Small intestine (tissue), 7 donors: ENCODE measurements around the gene SEPHS2. TPM values are rescaled to one million over a fixed set of nuclear protein-coding genes. Genes with fewer than 3 reads are reported as not detected.
"Not testable (repeated sequence)": the region's sequence is repeated elsewhere in the genome, so short reads cannot be mapped to it uniquely, and the experiment has no call there.

Experiments
- DNase-seq, 2 donors: peaks; one replicate each; pipeline versions ENCODE4 v3.0.0 to v3.0.0-alpha.2; 2013
- FAIRE-seq: peaks from 2 replicates; lab custom pipeline; 2012; peaks lifted over from hg19 to GRCh38; lab: Jason Lieb, UNC
- H3K27ac ChIP-seq, 3 donors: one replicate each; pipeline ENCODE4 v1.5.1; 2013; ENCODE audit warnings: low read length in 2 of 3, mild to moderate bottlenecking in 2 of 3, control low read depth in 1 of 3, inconsistent platforms in 1 of 3, low read depth in 1 of 3, moderate library complexity in 1 of 3
- H3K27me3 ChIP-seq, 3 donors: one replicate each; pipeline ENCODE4 v1.6.1; 2013; ENCODE audit warnings: low read length in 3 of 3, inconsistent platforms in 1 of 3; ENCODE audit not compliant: control insufficient read depth in 3 of 3, insufficient read depth in 3 of 3
- H3K36me3 ChIP-seq, 3 donors: one replicate each; pipeline ENCODE4 v1.6.1; 2013; ENCODE audit warnings: low read length in 3 of 3, inconsistent platforms in 1 of 3, low read depth in 1 of 3, mild to moderate bottlenecking in 1 of 3, moderate library complexity in 1 of 3; ENCODE audit not compliant: control insufficient read depth in 3 of 3, insufficient read depth in 2 of 3
- H3K4me1 ChIP-seq, 3 donors: one replicate each; pipeline ENCODE4 v1.6.1; 2013; ENCODE audit warnings: low read length in 2 of 3, inconsistent platforms in 1 of 3, low read depth in 1 of 3, mild to moderate bottlenecking in 1 of 3, moderate library complexity in 1 of 3; ENCODE audit not compliant: control insufficient read depth in 3 of 3, insufficient read depth in 2 of 3
- H3K4me3 ChIP-seq, 3 donors: one replicate each; pipeline ENCODE4 v1.5.1; 2013; ENCODE audit warnings: low read length in 3 of 3, control low read depth in 1 of 3, inconsistent platforms in 1 of 3, low read depth in 1 of 3, mild to moderate bottlenecking in 1 of 3, moderate library complexity in 1 of 3
- H3K9me3 ChIP-seq, 2 donors: one replicate each; pipeline ENCODE4 v1.6.1; 2013; ENCODE audit warnings: low read depth in 1 of 2, low read length in 1 of 2; ENCODE audit not compliant: control insufficient read depth in 2 of 2, insufficient read depth in 1 of 2
- WGBS, 3 donors: extraction: QIAGEN DNeasy Blood & Tissue Kit; methylation state at CpG; one replicate each; pipeline ENCODE4 v1.1.7; 2013; 5-methylcytosine and 5-hydroxymethylcytosine counted together
- polyA plus RNA-seq, 4 donors: library from polyadenylated mRNA; stranded (reverse) in 3 of 4; unstranded in 1 of 4; fragments of 200-250 nt in 3 of 4; fragments of 120-200 nt in 1 of 4; gene quantifications; one replicate each; pipeline versions ENCODE4 v1.2.1 to v1.2.3, GENCODE V29; 2013
- donor health status: healthy with polysubstance abuse.
- donor health status: control.
- donor health status: control.
- donor health status: Bipolar disorder and iron deficiency.
- donor health status: healthy.

Gene SEPHS2
- polyA plus RNA-seq, 4 donors: 76.9 to 349 (median 175) TPM

- Histone ChIP-seq H3K27me3 (no peaks in the 10 kb centered on the region), H3K27ac (no peak overlapping the region), H3K9me3 (no peaks in the 10 kb centered on the region), H3K4me1 (no peaks in the 10 kb centered on the region), H3K4me3 (no peak overlapping the region), H3K36me3 (peaks cover 0 to 8% (median 2%) of the 10 kb centered on the region in 3 donors)
- DNase-seq (no peak), FAIRE-seq (no peak)
- 86 to 95% (median 93%) methylated on average over 7 of the region's 7 CpGs for WGBS, 3 donors
Measured at GRCh38 chr16:30485818-30486436, 40.3 kb upstream of the SEPHS2 start.

- no peaks in the 10 kb centered on the region for H3K9me3 ChIP-seq
- no peak overlapping the region for H3K27ac ChIP-seq
- peaks cover 0 to 8% (median 2%) of the 10 kb centered on the region in 3 donors for H3K36me3 ChIP-seq
- H3K27me3 ChIP-seq: no peaks in the 10 kb centered on the region
- FAIRE-seq (no peak), DNase-seq (no peak)
- no peak overlapping the region for H3K4me3 ChIP-seq
- no peaks in the 10 kb centered on the region for H3K4me1 ChIP-seq
Measured at GRCh38 chr16:30484887-30485286, 39.2 kb upstream of the SEPHS2 start.

- Histone ChIP-seq H3K27ac (no peak overlapping the region), H3K4me1 (no peaks in the 10 kb centered on the region), H3K27me3 (no peaks in the 10 kb centered on the region), H3K36me3 (peaks cover 0 to 6% (median 2%) of the 10 kb centered on the region in 3 donors), H3K9me3 (no peaks in the 10 kb centered on the region), H3K4me3 (no peak overlapping the region)
- FAIRE-seq (no peak), DNase-seq (peak in 1 of 2 donors; percentile 25)
- 92 to 94% (median 92%) methylated on average over 3 of the region's 3 CpGs for WGBS, 3 donors
Measured at GRCh38 chr16:30482366-30482765, 36.7 kb upstream of the SEPHS2 start.

GRCh38 chr16:30481381-30481780, 35.7 kb upstream of the SEPHS2 start:
- no peaks in the 10 kb centered on the region for H3K27me3 ChIP-seq
- H3K4me3 ChIP-seq: no peak overlapping the region
- peaks cover 0 to 6% (median 2%) of the 10 kb centered on the region in 3 donors for H3K36me3 ChIP-seq
- DNase-seq (no peak), FAIRE-seq (no peak)
- no peaks in the 10 kb centered on the region for H3K9me3 ChIP-seq
- H3K4me1 ChIP-seq: no peaks in the 10 kb centered on the region
- H3K27ac ChIP-seq: no peak overlapping the region
- 86 to 98% (median 88%) methylated on average over 5 of the region's 5 CpGs for WGBS, 3 donors

GRCh38 chr16:30478766-30479478, 33.2 kb upstream of the SEPHS2 start:
- no peaks in the 10 kb centered on the region for H3K9me3 ChIP-seq
- H3K36me3 ChIP-seq: peaks cover 0 to under 1% (median 0%) of the 10 kb centered on the region in 3 donors
- no peak for FAIRE-seq
- peaks cover 0 to 6% (median 0%) of the 10 kb centered on the region in 3 donors for H3K27me3 ChIP-seq
- H3K27ac ChIP-seq: no peak overlapping the region
- no peak for DNase-seq
- H3K4me1 ChIP-seq: no peaks in the 10 kb centered on the region
- no peak overlapping the region for H3K4me3 ChIP-seq
- WGBS, 3 donors: 91 to 93% (median 93%) methylated on average over 12 of the region's 12 CpGs

- H3K36me3 ChIP-seq, H3K27ac ChIP-seq, H3K4me1 ChIP-seq, H3K9me3 ChIP-seq, DNase-seq, H3K4me3 ChIP-seq, FAIRE-seq: not testable (repeated sequence)
- 88 to 92% (median 90%) methylated on average over 3 of the region's 3 CpGs for WGBS, 3 donors
- peaks cover 0 to 14% (median 0%) of the 10 kb centered on the region in 3 donors for H3K27me3 ChIP-seq
Measured at GRCh38 chr16:30477773-30478172, 32.1 kb upstream of the SEPHS2 start.

- DNase-seq (no peak), FAIRE-seq (no peak)
- H3K9me3 ChIP-seq: no peaks in the 10 kb centered on the region
- no peak overlapping the region for H3K4me3 ChIP-seq
- no peak overlapping the region for H3K27ac ChIP-seq
- no peaks in the 10 kb centered on the region for H3K36me3 ChIP-seq
- peaks cover 0 to 14% (median 0%) of the 10 kb centered on the region in 3 donors for H3K27me3 ChIP-seq
- no peaks in the 10 kb centered on the region for H3K4me1 ChIP-seq
- WGBS, 3 donors: 56 to 68% (median 61%) methylated on average over 3 of the region's 3 CpGs
Measured at GRCh38 chr16:30476991-30477390, 31.3 kb upstream of the SEPHS2 start.

GRCh38 chr16:30474684-30475083, 29.0 kb upstream of the SEPHS2 start:
- H3K9me3 ChIP-seq: no peaks in the 10 kb centered on the region
- no peak for FAIRE-seq
- H3K27me3 ChIP-seq: peaks cover 0 to 14% (median 0%) of the 10 kb centered on the region in 3 donors
- DNase-seq: no peak
- H3K4me1 ChIP-seq: no peaks in the 10 kb centered on the region
- WGBS, 3 donors: 72 to 83% (median 81%) methylated on average over 7 of the region's 7 CpGs
- no peak overlapping the region for H3K4me3 ChIP-seq
- H3K36me3 ChIP-seq: no peaks in the 10 kb centered on the region
- H3K27ac ChIP-seq: no peak overlapping the region
